ENCODE data around the gene WIPI1. TPM values are rescaled to one million over a fixed set of nuclear protein-coding genes. Genes with fewer than 3 reads are reported as not detected.

The WIPI1 gene
- total RNA-seq, 1 experiment from 2014 or later, result 29.3 TPM

DNA sequence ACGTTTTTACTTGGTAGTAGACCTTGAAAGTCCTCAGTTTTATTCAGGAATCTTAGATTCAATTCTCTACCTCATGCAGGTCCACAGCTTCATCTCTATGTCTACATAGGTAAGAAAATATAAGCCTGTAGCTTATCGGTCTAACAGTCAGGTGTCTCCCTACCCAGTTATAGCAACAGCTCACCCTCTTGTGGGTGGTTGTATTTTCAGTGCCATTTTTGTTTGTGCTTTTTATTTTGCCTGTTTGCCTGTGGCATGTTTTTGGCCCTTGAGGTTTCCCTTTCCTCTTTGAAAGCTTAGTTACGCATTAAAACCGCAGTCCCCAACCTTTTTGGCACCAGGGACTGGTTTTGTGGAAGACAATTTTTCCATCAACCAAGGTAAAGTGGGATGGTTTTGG is 23.6 kb upstream of the WIPI1 start:
- ChIA-PET CTCF (no interaction called here), POLR2A (no interaction called here)
- ATAC-seq, result no peak
- no peak overlapping the region for H3K27ac Mint-ChIP-seq
- H3K4me1 Mint-ChIP-seq, result peaks cover 14% of the 10 kb centered on the region
- TF ChIP-seq, protein P1, sequence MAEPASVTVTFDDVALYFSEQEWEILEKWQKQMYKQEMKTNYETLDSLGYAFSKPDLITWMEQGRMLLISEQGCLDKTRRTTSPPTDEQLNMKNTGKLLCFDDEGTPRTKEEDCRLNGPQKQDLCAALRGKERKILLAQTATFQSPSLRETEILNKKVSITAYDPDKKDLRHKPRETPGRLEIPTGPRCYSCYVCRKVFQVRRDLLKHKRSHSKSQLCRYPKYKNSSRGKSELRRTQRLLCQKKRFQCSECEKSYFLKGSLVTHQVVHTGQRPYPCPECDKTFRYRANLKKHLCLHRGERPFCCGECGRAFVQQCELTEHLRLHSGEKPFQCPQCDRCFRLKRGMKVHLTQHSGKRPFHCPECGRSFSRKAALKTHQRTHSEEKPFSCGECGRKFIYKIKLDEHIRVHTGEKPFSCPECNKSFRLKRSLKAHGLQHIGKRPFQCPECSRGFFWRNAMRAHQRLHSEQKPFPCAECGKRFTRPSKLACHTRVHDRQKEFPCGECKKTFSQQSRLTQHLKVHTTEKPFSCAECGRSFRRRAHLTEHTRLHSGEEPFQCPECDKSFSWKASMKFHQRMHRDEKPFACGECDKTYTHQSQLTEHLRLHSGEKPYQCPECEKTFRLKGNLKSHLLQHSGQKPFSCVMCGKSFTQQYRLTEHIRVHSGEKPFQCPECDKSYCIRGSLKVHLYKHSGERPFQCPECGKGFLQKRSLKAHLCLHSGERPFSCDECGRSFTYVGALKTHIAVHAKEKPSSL (CRISPR knock-in tag; conservative IDR thresholded peaks at IDR 0.05), result no peak
- no peak for TF ChIP-seq NR3C1 (CRISPR knock-in tag; conservative IDR thresholded peaks at IDR 0.05; ENCODE audit: low read depth)
- TF ChIP-seq, protein P2, sequence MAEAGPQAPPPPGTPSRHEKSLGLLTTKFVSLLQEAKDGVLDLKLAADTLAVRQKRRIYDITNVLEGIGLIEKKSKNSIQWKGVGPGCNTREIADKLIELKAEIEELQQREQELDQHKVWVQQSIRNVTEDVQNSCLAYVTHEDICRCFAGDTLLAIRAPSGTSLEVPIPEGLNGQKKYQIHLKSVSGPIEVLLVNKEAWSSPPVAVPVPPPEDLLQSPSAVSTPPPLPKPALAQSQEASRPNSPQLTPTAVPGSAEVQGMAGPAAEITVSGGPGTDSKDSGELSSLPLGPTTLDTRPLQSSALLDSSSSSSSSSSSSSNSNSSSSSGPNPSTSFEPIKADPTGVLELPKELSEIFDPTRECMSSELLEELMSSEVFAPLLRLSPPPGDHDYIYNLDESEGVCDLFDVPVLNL (CRISPR knock-in tag; IDR thresholded peaks at IDR 0.05; ENCODE audit: borderline replicate concordance, low read depth), result no peak
- TF ChIP-seq, protein P3, sequence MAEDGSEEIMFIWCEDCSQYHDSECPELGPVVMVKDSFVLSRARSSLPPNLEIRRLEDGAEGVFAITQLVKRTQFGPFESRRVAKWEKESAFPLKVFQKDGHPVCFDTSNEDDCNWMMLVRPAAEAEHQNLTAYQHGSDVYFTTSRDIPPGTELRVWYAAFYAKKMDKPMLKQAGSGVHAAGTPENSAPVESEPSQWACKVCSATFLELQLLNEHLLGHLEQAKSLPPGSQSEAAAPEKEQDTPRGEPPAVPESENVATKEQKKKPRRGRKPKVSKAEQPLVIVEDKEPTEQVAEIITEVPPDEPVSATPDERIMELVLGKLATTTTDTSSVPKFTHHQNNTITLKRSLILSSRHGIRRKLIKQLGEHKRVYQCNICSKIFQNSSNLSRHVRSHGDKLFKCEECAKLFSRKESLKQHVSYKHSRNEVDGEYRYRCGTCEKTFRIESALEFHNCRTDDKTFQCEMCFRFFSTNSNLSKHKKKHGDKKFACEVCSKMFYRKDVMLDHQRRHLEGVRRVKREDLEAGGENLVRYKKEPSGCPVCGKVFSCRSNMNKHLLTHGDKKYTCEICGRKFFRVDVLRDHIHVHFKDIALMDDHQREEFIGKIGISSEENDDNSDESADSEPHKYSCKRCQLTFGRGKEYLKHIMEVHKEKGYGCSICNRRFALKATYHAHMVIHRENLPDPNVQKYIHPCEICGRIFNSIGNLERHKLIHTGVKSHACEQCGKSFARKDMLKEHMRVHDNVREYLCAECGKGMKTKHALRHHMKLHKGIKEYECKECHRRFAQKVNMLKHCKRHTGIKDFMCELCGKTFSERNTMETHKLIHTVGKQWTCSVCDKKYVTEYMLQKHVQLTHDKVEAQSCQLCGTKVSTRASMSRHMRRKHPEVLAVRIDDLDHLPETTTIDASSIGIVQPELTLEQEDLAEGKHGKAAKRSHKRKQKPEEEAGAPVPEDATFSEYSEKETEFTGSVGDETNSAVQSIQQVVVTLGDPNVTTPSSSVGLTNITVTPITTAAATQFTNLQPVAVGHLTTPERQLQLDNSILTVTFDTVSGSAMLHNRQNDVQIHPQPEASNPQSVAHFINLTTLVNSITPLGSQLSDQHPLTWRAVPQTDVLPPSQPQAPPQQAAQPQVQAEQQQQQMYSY (CRISPR knock-in tag; IDR thresholded peaks at IDR 0.05), result no peak
- H3K27me3 Mint-ChIP-seq (ENCODE audit: low read depth), result peaks cover 5% of the 10 kb centered on the region; the same call in 1 of the 2 replicates
- H3K4me3 Mint-ChIP-seq, result no peak overlapping the region
- DNase-seq (ENCODE audit: low spot score), result no peak
- H3K9me3 Mint-ChIP-seq, result peaks cover 7% of the 10 kb centered on the region
- H3K36me3 Mint-ChIP-seq, result no peaks in the 10 kb centered on the region

DNA sequence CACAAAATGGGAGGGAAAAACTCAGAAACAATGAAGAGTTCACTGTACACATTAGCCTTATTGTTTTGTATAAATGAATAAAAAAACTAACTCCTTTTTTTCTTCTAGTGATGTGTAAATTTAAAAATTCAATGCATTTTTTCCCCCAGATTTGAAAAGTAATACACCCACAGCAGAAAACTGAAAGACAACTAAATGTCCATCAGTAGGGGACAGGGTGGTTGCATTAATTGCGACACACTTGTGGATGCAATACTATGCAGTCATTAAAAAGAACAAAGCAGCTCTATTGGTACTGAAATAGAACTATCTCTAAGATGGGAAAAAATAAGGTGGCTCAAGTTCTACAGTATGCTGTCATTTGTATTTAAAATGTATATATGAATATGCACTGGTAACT is 13.7 kb upstream of the WIPI1 start:
- DNase-seq (ENCODE audit: low spot score) (no peak), ATAC-seq (no peak)
- ChIA-PET CTCF (no interaction called here), POLR2A (no interaction called here)
- Mint-ChIP-seq H3K4me1 (0 out of 2 replicates have a peak, but pooled peaks cover 2% of the 10 kb centered on the region), H3K4me3 (no peak overlapping the region), H3K27ac (no peak overlapping the region), H3K27me3 (ENCODE audit: low read depth) (no peaks in the 10 kb centered on the region), H3K9me3 (no peaks in the 10 kb centered on the region), H3K36me3 (no peaks in the 10 kb centered on the region)
- TF ChIP-seq RORB (CRISPR knock-in tag; IDR thresholded peaks at IDR 0.05), result no peak
- no peak for TF ChIP-seq ZNF416 (CRISPR knock-in tag; IDR thresholded peaks at IDR 0.05)
- TF ChIP-seq, protein P4, sequence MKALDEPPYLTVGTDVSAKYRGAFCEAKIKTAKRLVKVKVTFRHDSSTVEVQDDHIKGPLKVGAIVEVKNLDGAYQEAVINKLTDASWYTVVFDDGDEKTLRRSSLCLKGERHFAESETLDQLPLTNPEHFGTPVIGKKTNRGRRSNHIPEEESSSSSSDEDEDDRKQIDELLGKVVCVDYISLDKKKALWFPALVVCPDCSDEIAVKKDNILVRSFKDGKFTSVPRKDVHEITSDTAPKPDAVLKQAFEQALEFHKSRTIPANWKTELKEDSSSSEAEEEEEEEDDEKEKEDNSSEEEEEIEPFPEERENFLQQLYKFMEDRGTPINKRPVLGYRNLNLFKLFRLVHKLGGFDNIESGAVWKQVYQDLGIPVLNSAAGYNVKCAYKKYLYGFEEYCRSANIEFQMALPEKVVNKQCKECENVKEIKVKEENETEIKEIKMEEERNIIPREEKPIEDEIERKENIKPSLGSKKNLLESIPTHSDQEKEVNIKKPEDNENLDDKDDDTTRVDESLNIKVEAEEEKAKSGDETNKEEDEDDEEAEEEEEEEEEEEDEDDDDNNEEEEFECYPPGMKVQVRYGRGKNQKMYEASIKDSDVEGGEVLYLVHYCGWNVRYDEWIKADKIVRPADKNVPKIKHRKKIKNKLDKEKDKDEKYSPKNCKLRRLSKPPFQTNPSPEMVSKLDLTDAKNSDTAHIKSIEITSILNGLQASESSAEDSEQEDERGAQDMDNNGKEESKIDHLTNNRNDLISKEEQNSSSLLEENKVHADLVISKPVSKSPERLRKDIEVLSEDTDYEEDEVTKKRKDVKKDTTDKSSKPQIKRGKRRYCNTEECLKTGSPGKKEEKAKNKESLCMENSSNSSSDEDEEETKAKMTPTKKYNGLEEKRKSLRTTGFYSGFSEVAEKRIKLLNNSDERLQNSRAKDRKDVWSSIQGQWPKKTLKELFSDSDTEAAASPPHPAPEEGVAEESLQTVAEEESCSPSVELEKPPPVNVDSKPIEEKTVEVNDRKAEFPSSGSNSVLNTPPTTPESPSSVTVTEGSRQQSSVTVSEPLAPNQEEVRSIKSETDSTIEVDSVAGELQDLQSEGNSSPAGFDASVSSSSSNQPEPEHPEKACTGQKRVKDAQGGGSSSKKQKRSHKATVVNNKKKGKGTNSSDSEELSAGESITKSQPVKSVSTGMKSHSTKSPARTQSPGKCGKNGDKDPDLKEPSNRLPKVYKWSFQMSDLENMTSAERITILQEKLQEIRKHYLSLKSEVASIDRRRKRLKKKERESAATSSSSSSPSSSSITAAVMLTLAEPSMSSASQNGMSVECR (CRISPR knock-in tag; IDR thresholded peaks at IDR 0.05; ENCODE audit: borderline replicate concordance), result no peak
- no peak for TF ChIP-seq MXD4 (CRISPR knock-in tag; IDR thresholded peaks at IDR 0.05; ENCODE audit: borderline replicate concordance)
- no peak for TF ChIP-seq GRHL2 (CRISPR knock-in tag; IDR thresholded peaks at IDR 0.05; ENCODE audit: insufficient replicate concordance, severe bottlenecking)
- TF ChIP-seq, protein P5, sequence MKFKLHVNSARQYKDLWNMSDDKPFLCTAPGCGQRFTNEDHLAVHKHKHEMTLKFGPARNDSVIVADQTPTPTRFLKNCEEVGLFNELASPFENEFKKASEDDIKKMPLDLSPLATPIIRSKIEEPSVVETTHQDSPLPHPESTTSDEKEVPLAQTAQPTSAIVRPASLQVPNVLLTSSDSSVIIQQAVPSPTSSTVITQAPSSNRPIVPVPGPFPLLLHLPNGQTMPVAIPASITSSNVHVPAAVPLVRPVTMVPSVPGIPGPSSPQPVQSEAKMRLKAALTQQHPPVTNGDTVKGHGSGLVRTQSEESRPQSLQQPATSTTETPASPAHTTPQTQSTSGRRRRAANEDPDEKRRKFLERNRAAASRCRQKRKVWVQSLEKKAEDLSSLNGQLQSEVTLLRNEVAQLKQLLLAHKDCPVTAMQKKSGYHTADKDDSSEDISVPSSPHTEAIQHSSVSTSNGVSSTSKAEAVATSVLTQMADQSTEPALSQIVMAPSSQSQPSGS (CRISPR knock-in tag; IDR thresholded peaks at IDR 0.05; ENCODE audit: borderline replicate concordance, low read depth), result no peak
- no peak for TF ChIP-seq NFYB (CRISPR knock-in tag; conservative IDR thresholded peaks at IDR 0.05; ENCODE audit: low read depth)
- TF ChIP-seq NR1H2 (CRISPR knock-in tag; IDR thresholded peaks at IDR 0.05), result no peak
- TF ChIP-seq, protein P6, sequence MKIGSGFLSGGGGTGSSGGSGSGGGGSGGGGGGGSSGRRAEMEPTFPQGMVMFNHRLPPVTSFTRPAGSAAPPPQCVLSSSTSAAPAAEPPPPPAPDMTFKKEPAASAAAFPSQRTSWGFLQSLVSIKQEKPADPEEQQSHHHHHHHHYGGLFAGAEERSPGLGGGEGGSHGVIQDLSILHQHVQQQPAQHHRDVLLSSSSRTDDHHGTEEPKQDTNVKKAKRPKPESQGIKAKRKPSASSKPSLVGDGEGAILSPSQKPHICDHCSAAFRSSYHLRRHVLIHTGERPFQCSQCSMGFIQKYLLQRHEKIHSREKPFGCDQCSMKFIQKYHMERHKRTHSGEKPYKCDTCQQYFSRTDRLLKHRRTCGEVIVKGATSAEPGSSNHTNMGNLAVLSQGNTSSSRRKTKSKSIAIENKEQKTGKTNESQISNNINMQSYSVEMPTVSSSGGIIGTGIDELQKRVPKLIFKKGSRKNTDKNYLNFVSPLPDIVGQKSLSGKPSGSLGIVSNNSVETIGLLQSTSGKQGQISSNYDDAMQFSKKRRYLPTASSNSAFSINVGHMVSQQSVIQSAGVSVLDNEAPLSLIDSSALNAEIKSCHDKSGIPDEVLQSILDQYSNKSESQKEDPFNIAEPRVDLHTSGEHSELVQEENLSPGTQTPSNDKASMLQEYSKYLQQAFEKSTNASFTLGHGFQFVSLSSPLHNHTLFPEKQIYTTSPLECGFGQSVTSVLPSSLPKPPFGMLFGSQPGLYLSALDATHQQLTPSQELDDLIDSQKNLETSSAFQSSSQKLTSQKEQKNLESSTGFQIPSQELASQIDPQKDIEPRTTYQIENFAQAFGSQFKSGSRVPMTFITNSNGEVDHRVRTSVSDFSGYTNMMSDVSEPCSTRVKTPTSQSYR (CRISPR knock-in tag; IDR thresholded peaks at IDR 0.05), result no peak
- TF ChIP-seq, protein P7, sequence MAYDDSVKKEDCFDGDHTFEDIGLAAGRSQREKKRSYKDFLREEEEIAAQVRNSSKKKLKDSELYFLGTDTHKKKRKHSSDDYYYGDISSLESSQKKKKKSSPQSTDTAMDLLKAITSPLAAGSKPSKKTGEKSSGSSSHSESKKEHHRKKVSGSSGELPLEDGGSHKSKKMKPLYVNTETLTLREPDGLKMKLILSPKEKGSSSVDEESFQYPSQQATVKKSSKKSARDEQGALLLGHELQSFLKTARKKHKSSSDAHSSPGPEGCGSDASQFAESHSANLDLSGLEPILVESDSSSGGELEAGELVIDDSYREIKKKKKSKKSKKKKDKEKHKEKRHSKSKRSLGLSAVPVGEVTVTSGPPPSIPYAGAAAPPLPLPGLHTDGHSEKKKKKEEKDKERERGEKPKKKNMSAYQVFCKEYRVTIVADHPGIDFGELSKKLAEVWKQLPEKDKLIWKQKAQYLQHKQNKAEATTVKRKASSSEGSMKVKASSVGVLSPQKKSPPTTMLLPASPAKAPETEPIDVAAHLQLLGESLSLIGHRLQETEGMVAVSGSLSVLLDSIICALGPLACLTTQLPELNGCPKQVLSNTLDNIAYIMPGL (CRISPR knock-in tag; IDR thresholded peaks at IDR 0.05), result no peak
- TF ChIP-seq RELA (CRISPR knock-in tag; IDR thresholded peaks at IDR 0.05; ENCODE audit: borderline replicate concordance), result no peak
- no peak for TF ChIP-seq SOX15 (CRISPR knock-in tag; IDR thresholded peaks at IDR 0.05)
- TF ChIP-seq CREM (CRISPR knock-in tag; IDR thresholded peaks at IDR 0.05), result no peak

Data from WTC11 (cell line).